GM23338 (cell line): ENCODE measurements around the gene DOK7. TPM values are rescaled to one million over a fixed set of nuclear protein-coding genes. Genes with fewer than 3 reads are reported as not detected.

Source experiments
- ATAC-seq: fragments of 200-7000 bp; cut with Tn5 transposase; 3 replicates; pipeline ENCODE4 v1.9.1; 2020
- DNase-seq: peaks from one replicate; pipeline ENCODE4 v3.0.0-alpha.2; 2015; ENCODE audit warnings: low spot score
- H2AFZ ChIP-seq: fragments of 200-600 bp; sonication (generic); 2 replicates; pipeline ENCODE4 v1.8.0; 2016; ENCODE audit warnings: antibody characterized with exemption, mild to moderate bottlenecking, moderate library complexity
- H3F3A ChIP-seq: fragments of 200-600 bp; sonication (generic); replicated peaks from 2 replicates; pipeline ENCODE4 v1.8.0; 2017; ENCODE audit warnings: antibody characterized with exemption, mixed run types, low read depth
- H3K27ac ChIP-seq: fragments of 200-600 bp; sonication (generic); 2 replicates; pipeline ENCODE4 v1.6.1; 2016; ENCODE audit warnings: low read depth
- H3K27me3 ChIP-seq: fragments of 200-600 bp; sonication (generic); 2 replicates; pipeline ENCODE4 v1.8.0; 2016; ENCODE audit warnings: mild to moderate bottlenecking, mixed run types, moderate library complexity; ENCODE audit not compliant: insufficient read depth
- H3K36me3 ChIP-seq: fragments of 200-600 bp; sonication (generic); 2 replicates; pipeline ENCODE4 v1.8.0; 2016; ENCODE audit warnings: mild to moderate bottlenecking; ENCODE audit not compliant: insufficient read depth
- H3K4me1 ChIP-seq: fragments of 200-600 bp; sonication (generic); 2 replicates; pipeline ENCODE4 v1.8.0; 2016; ENCODE audit warnings: mild to moderate bottlenecking, moderate library complexity; ENCODE audit not compliant: insufficient read depth
- H3K4me2 ChIP-seq: fragments of 200-600 bp; sonication (generic); 2 replicates; pipeline ENCODE4 v1.7.1; 2017; ENCODE audit warnings: mixed run types
- H3K4me3 ChIP-seq: fragments of 200-600 bp; sonication (generic); 2 replicates; pipeline ENCODE4 v1.6.1; 2016; ENCODE audit warnings: mixed run types
- H3K79me2 ChIP-seq: fragments of 200-600 bp; sonication (generic); replicated peaks from 2 replicates; pipeline ENCODE4 v1.8.0; 2017; ENCODE audit warnings: mild to moderate bottlenecking; ENCODE audit not compliant: insufficient read depth
- H3K9me2 ChIP-seq: fragments of 200-600 bp; sonication (generic); 2 replicates; pipeline ENCODE4 v1.8.0; 2017; ENCODE audit not compliant: insufficient read depth
- H4K20me1 ChIP-seq: fragments of 200-600 bp; sonication (generic); replicated peaks from 2 replicates; pipeline ENCODE4 v1.8.0; 2017; ENCODE audit warnings: mild to moderate bottlenecking; ENCODE audit not compliant: insufficient read depth
- H3K27ac Mint-ChIP-seq: 2 replicates; pipeline ENCODE4 v1.8.0; 2020; ENCODE audit warnings: inconsistent platforms, mild to moderate bottlenecking, moderate library complexity, mixed read lengths
- H3K27me3 Mint-ChIP-seq: 3 replicates; pipeline ENCODE4 v1.8.0; 2022; ENCODE audit warnings: low read depth, mild to moderate bottlenecking, moderate library complexity, mixed read lengths, inconsistent platforms; ENCODE audit not compliant: insufficient read depth, poor library complexity
- H3K36me3 Mint-ChIP-seq: 3 replicates; pipeline ENCODE4 v1.8.0; 2021; ENCODE audit warnings: low read depth, mild to moderate bottlenecking, inconsistent platforms, moderate library complexity, mixed read lengths
- H3K4me1 Mint-ChIP-seq: 3 replicates; pipeline ENCODE4 v1.8.0; 2020; ENCODE audit warnings: mild to moderate bottlenecking, inconsistent platforms, mixed read lengths
- H3K4me3 Mint-ChIP-seq: 3 replicates; pipeline ENCODE4 v1.8.0; 2021; ENCODE audit warnings: moderate library complexity, mild to moderate bottlenecking, inconsistent platforms, mixed read lengths
- H3K9me3 Mint-ChIP-seq: 3 replicates; pipeline ENCODE4 v1.8.0; 2020; ENCODE audit warnings: moderate library complexity, mild to moderate bottlenecking, inconsistent platforms, mixed read lengths
- CTCF ChIP-seq, 2 experiments: fragments of 200-600 bp in 1 of 2; sonication (generic) in 1 of 2; conservative IDR thresholded peaks; 2 replicates each; pipeline versions ENCODE4 v1.5.1 to v1.6.1; 2016 to 2017; ENCODE audit warnings: antibody characterized with exemption in 2 of 2, low read depth in 2 of 2, mild to moderate bottlenecking in 2 of 2, moderate library complexity in 1 of 2
- ETS1 ChIP-seq: IDR thresholded peaks from 2 replicates; pipeline ENCODE4 v1.6.1; 2016; ENCODE audit warnings: antibody characterized with exemption
- EZH2 ChIP-seq: fragments of 200-600 bp; sonication (generic); IDR thresholded peaks from one replicate; pipeline ENCODE4 v1.8.0; 2017; ENCODE audit warnings: antibody characterized with exemption, mild to moderate bottlenecking, low read depth; ENCODE audit not compliant: unreplicated experiment
- EZH2phosphoT487 ChIP-seq: fragments of 200-600 bp; sonication (generic); IDR thresholded peaks from one replicate; pipeline ENCODE4 v1.8.1; 2018; ENCODE audit warnings: antibody characterized with exemption; ENCODE audit not compliant: unreplicated experiment
- POLR2AphosphoS5 ChIP-seq: IDR thresholded peaks from 2 replicates; pipeline ENCODE4 v1.6.1; 2016; ENCODE audit warnings: antibody characterized with exemption, low read depth
- ZNF331 ChIP-seq: fragments of 250-450 bp; sonication (Bioruptor Pico); IDR thresholded peaks from 2 replicates; pipeline ENCODE4 v1.5.0; 2020; ENCODE audit warnings: low read depth, mild to moderate bottlenecking, moderate library complexity
- ZNF462 ChIP-seq: fragments of 250-450 bp; sonication (Bioruptor Pico); IDR thresholded peaks from 2 replicates; pipeline ENCODE4 v1.5.0; 2020; ENCODE audit warnings: mild to moderate bottlenecking, moderate library complexity
- polyA plus RNA-seq: library from polyadenylated mRNA; unstranded; fragments of >200 nt; fragmentation: Nextera tagmentation; extraction: Ambion mirVana; gene quantifications from 2 replicates; pipeline ENCODE4 v1.2.1, GENCODE V29; 2016
- total RNA-seq: library from RNA; depleted of rRNA; stranded (reverse); fragments of >200 nt; shearing (Covaris generic); gene quantifications from 2 replicates; pipeline ENCODE4 v1.2.3, GENCODE V29; 2014

DOK7 gene
- total and polyA plus RNA-seq, 2 experiments from 2014 or later: 0.34 to 0.52 TPM

- no peak for TF ChIP-seq ETS1
- TF ChIP-seq POLR2AphosphoS5: no peak
- TF ChIP-seq EZH2phosphoT487: no peak
These were observed 39.7 kb upstream of the DOK7 start (continued) for GRCh38 chr4:3423406-3423805.

DNA sequence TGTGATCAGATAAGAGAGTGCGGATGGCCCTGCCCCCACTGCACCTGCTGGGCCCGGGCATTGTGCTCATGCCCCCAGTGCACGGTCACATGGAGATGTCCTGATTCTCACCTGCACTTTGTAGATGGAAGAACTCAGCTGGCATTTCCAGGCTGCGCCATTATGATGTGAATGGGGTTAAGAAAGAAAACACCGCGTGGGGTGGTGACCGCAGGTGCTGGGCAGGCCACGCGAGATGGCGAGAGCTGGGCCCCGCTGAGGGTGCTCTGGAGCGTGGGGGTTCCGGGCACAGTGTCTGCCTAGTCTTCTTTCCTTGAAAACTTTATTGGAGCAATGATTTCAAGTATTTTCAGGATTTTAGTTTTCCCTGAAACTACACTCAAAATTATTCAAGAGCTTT lies 39.2 kb upstream of the DOK7 start:
- H3K36me3 Mint-ChIP-seq: no peaks in the 10 kb centered on the region
- no peak overlapping the region for H3K4me2 ChIP-seq

GRCh38 chr4:3424522-3425095 lies 38.5 kb upstream of the DOK7 start:
- Histone ChIP-seq H3K79me2 (no peaks in the 10 kb centered on the region), H2AFZ (no peak overlapping the region), H3F3A (no peaks in the 10 kb centered on the region), H3K4me2 (no peak overlapping the region), H3K27ac (no peak overlapping the region), H3K4me3 (no peak overlapping the region), H3K4me1 (no peaks in the 10 kb centered on the region), H3K27me3 (no peaks in the 10 kb centered on the region), H4K20me1 (0 out of 2 replicates have a peak, but pooled peaks cover 4% of the 10 kb centered on the region), H3K9me2 (no peaks in the 10 kb centered on the region), H3K36me3 (no peaks in the 10 kb centered on the region)
- Mint-ChIP-seq H3K9me3 (no peaks in the 10 kb centered on the region), H3K27ac (no peak overlapping the region), H3K27me3 (peaks cover 14% of the 10 kb centered on the region), H3K4me1 (peaks cover 4% of the 10 kb centered on the region; the same call in 2 of the 3 replicates), H3K4me3 (no peak overlapping the region), H3K36me3 (no peaks in the 10 kb centered on the region)
- no peak for ATAC-seq
- DNase-seq: no peak
- TF ChIP-seq EZH2 (no peak), EZH2phosphoT487 (no peak), ZNF331 (CRISPR knock-in tag) (no peak), CTCF (conservative IDR thresholded peaks at IDR 0.05; ENCODE audit: low read depth in 2 of 2) (no peak), ZNF462 (CRISPR knock-in tag) (no peak)

More for the DNA sequence above, 39.2 kb upstream of the DOK7 start:
- Mint-ChIP-seq H3K4me1 (peaks cover 4% of the 10 kb centered on the region; the same call in 1 of the 3 replicates), H3K27me3 (peaks cover 13% of the 10 kb centered on the region), H3K27ac (no peak overlapping the region), H3K9me3 (no peaks in the 10 kb centered on the region), H3K4me3 (no peak overlapping the region)
- 0 out of 2 replicates have a peak, but pooled peaks cover 4% of the 10 kb centered on the region for H4K20me1 ChIP-seq
- no peak for TF ChIP-seq ZNF331 (CRISPR knock-in tag)
- no peak overlapping the region for H3K4me3 ChIP-seq
- H3K27ac ChIP-seq: no peak overlapping the region
- DNase-seq (no peak), ATAC-seq (no peak)
- H3F3A ChIP-seq: no peaks in the 10 kb centered on the region
- no peak overlapping the region for H2AFZ ChIP-seq
- no peaks in the 10 kb centered on the region for H3K4me1 ChIP-seq
- no peaks in the 10 kb centered on the region for H3K79me2 ChIP-seq
- no peaks in the 10 kb centered on the region for H3K27me3 ChIP-seq
- H3K36me3 ChIP-seq: no peaks in the 10 kb centered on the region
- no peaks in the 10 kb centered on the region for H3K9me2 ChIP-seq
